Stimulated activated CD8-positive, alpha-beta memory T cell treated with anti-CD3 and anti-CD28 coated beads, Interleukin-7, amount 100 ng/mL, for 4 hours (primary cell): Measurements from ENCODE around the gene SH3BP5L.
"Not testable (repeated sequence)": the region's sequence is repeated elsewhere in the genome, so short reads cannot be mapped to it uniquely, and the experiment has no call there.

Experiments used
- DNase-seq, 2 donors: peaks; one replicate each; pipeline ENCODE4 v3.0.0-alpha.2; 2020; ENCODE audit warnings: low read depth in 2 of 2

The SH3BP5L gene

DNA sequence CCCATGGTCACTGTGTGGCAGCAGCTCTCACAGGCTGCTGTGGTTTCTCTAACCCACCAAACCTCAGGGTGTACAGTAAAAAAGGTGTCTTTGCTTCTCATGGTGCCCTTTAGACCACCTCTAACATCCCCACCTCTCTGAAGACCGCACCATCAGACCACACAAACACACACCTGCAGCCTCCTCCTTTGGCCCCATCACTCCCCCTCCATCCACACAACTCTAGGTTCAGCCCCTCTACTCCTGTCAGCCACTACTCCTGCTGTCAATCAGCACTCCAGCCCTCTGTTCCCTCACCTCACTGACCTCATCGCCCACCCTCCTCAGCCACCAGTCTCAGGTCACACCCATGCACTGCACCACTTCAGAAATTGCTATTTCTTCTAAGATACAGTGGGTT is 25.7 kb upstream of the SH3BP5L start:
- no peak for DNase-seq

DNA sequence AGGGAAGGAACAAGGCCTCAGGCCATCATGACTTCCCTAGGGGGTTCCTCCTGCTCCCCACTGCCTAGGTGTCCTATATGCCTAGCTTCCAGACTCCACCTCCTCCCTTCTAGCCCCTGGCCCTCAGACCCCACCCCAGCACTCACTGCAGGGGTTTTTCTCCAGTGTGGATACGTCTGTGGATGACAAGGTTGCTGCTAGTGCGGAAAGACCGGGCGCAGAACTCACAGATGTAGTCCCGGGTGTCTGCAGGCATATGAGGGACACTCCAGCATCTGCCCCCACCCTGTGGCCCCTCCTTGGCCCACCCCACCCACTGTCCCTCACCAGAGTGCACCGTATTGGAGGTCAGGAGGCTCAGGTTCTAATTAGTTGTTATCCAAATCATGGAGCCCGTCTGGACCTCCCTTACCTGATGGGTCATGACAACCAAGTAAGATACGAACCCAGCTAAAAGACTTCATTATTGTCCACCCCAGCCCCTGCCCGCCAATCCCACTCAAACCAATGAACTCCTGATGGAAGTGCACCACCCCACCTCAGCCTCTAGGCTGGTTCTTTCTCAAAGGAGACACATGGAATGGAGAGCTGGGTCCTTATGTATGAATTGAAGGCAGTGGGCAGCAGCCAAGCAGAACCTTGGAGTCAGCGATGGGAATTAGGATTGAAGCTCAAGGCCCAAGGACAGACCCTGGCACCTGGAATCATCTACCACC is 25.0 kb upstream of the SH3BP5L start:
- DNase-seq = no peak

DNA sequence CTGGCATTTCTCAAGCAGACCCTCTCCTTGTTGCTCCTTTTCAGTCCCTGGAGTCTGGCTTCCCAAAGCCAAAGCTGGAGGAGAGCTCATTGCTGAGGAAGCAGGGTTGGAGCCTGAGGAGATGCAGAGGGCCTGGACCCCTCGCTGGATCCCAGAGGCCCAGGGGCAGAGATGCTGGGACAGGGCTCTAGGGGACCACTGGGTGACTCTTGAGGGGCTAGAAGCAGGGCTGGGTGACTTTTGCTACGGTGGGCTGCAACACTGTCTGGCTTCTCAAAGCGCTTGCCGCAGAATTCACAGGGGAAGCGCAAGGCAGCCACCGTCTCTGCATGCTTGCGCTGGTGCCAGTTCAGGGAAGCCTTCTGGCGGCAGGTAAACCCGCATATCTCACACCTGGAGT is 24.4 kb upstream of the SH3BP5L start:
- no peak for DNase-seq

DNA sequence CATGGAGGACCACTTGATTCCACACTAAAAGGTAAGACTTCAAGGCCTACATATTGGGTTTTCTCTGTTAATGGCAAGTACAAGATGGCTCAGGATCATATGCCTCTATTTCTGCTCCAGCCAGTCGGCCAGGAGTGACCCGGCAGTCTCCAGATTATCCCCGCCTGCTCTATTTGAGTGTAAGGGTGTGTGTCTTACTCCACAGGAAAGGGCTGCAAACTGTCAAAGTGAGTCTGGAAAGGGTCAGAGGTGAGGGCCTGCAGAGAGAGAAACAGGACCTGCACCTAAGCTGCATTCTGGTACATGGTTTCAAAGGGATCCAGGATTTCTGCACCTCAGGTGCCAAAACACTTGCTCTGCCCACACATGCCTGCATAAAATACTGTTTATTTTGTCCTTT is 23.9 kb upstream of the SH3BP5L start:
- DNase-seq = no peak

DNA sequence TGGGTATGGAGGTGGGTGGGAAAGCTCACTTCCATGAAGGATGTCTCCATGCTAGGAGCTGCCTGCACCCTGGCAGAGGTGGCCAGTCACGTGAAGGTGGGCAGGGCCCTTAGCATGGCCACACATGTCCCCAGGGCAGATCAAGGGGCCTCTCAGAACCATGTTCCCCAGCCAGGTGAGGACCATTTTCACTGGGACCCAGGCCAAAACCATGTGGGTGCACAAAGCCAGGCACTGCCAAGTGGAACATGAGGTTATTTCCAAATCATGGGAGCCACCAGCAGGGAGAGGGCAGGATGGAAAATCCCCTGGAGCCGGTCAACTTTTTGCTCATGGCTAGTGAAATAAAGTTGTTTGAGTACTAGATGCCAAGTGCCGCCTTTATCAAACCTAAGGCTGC is 23.4 kb upstream of the SH3BP5L start:
- no peak for DNase-seq

DNA sequence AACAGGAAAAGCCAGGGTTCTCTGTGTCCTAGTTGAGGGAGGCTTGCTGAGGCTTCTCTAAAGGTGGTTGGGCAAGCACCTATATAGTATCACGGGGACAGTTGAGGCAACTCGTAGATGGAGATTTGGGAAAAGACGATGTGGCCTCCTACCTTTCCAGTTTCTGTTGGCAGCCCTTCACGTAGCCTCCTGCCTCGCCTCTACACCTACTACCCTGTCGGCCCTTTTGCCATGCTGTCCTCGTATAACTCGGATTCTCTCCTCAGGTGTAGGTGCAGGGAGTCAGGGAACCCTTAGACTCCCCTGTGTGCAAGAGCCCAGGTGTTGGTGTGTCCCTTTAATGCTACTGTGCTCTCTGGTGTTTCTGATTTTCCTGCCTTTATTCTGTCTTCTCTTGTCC is 22.9 kb upstream of the SH3BP5L start:
- no peak for DNase-seq

DNA sequence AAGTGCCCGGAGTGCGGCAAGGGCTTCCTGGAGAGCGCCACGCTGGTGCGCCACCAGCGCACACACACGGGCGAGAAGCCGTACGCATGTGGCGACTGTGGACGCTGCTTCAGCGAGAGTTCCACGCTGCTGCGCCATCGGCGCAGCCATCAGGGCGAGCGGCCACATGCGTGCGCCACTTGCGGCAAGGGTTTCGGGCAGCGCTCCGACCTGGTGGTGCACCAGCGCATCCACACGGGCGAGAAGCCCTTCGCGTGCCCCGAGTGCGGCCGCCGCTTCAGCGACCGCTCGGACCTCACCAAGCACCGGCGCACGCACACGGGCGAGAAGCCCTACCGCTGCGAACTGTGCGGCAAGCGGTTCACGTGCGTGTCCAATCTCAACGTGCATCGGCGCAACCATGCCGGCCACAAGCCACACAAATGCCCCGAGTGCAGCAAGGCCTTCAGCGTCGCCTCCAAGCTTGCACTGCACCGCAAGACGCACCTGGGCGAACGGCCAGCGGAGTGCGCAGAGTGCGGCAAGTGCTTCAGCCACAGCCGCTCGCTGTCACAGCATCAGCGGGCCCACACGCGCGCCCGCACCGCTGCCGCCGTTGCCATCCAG is 22.3 kb upstream of the SH3BP5L start:
- no peak for DNase-seq

DNA sequence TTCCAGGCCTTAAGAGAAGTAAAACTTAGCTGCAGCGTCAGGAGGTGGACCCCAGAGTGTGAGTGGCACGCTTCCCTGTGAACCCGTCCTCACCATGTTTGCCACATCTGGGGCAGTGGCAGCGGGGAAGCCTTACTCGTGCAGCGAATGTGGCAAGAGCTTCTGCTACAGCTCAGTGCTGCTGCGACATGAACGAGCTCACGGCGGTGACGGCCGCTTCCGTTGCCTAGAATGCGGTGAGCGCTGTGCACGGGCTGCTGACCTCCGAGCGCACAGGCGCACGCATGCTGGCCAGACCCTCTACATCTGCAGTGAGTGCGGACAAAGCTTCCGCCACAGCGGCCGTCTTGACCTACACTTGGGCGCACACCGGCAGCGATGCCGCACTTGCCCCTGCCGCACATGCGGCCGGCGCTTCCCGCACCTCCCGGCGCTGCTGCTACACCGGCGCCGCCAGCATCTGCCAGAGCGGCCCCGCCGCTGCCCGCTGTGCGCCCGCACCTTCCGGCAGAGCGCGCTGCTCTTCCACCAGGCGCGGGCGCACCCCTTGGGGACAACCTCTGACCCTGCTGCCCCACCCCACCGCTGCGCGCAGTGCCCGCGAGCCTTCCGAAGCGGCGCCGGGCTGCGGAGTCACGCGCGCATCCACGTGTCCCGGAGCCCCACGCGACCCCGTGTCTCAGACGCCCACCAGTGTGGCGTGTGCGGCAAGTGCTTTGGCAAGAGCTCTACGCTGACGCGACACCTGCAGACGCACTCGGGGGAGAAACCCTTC is 21.7 kb upstream of the SH3BP5L start:
- no peak for DNase-seq

DNA sequence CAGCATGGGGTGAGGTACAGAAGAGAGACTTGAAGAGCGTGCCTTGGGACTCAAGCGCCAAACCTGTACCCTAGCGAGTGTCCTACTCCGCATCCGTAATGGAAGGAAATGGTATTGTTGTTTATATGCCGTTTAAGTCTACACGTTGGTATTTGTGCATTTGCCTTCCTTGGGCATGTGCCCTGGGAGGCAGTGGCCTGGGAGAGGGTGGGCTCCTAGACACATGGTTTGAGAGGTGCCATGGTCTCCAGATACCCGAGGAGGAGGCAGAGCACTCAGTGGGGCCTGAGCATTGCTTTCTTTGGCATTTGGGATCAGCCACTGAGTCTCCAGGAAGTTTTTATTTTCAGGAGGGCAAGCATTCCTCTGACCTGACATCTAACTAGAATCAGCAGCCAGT is 18.8 kb upstream of the SH3BP5L start:
- DNase-seq = no peak

DNA sequence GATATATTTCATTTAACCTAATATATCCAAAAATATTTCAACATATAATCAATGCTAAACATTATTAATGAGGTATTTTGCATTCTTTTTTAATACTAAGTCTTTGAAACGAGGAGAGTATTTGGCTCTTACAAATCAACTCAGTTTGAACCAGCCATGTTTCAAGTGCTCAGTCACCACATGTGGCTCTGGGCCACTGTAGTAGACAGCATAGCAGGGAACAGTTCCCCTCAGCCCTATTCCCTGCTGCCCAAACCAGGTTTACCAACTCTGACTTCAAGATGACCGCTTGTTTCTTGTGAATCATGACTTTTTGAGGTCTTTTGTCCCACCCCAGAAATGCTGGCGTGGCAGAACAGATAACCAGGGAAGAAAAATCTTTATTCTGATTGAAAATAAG is 18.0 kb upstream of the SH3BP5L start:
- no peak for DNase-seq

DNA sequence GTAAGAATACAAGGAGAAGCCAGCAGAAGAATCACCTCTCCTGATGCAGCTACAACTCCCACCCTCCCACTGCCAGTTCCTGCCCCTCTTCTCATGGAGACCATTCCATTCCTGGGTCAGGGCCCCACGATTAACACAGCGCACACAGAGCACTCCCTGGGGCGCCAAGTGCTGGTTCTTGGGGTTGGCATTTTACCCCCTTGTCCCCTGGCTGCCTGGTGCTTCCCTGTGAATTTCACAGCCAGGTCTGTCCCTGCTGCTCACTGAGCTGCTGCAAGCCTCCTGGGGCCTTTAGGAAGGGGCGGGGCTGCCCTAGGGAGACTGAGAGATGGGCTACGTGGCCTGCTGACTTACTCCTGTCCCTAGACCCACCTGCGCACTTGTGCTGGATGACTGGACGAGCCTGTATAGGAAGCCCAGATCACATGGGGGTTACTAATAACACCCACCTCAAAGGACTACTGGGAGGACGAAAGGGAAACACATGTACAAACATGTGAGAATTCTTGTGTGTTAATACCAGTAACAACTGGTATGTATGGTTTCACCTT is 17.1 kb upstream of the SH3BP5L start:
- DNase-seq = no peak

DNA sequence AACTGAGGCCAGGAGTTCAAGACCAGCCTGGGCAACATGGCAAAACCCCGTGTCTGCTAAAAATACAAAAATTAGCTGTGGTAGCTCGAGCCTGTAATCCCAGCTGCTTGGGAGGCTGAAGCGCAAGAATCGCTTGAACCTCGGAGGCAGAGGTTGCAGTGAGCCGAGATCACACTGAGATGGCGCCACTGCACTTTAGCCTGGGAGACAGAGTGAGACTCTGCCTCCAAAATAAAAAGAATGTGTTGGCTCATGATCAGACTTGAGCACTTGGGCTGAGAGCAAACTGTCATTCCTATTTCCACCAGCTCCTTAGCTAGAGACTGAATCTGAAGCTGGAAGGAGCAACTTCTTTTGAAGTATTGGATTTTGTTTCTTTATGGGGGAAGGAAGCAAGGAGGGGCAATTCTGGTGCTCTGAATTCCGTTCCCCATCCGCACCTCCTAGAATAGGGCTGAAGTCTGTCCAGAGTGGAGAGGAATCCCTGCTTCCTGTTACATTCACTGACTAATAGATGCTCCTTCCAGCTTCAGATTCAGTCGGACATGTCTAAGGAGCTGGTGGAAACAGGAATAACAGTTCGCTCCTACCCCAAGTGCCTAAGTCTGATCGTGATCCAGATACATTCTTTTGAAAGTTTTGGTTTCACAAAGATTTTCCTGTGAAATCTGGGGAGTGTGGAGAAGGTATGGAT is 16.1 kb upstream of the SH3BP5L start:
- DNase-seq = no peak

DNA sequence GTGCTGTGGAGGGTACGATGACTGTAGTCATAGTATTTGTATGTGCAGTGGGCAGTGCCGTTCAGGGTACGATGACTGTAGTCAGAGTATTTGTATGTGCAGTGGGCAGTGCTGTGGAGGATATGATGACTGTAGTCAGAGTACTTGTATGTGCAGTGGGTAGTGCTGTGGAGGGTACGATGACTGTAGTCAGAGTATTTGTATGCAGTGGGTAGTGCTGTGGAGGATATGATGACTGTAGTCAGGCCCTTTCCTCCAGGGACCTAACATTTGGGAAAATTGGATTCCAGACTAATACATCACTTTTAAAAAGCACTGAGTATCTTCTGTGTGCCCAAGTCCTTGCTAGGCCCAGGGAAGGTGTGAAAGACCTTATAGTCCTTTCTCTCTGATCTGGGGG is 15.2 kb upstream of the SH3BP5L start:
- DNase-seq = no peak

DNA sequence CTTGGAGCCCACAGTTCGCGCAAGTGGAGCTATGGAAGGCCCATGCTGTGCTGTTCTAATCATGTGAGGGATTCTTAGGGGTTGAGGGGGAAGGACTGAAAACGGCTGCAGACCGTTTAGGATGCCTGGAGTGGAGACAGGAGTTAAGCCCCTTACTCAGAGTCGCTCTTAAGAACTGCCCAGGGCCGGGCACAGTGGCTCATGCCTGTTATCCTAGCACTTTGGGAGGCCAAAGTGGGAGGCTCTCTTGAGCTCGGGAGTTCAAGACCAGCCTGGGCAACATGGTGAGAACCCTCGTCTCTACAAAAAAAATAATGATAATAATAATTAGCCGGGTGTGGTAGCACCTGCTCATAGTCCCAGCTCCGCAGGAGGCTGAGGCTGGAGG is 13.4 kb upstream of the SH3BP5L start:
- no peak for DNase-seq

DNA sequence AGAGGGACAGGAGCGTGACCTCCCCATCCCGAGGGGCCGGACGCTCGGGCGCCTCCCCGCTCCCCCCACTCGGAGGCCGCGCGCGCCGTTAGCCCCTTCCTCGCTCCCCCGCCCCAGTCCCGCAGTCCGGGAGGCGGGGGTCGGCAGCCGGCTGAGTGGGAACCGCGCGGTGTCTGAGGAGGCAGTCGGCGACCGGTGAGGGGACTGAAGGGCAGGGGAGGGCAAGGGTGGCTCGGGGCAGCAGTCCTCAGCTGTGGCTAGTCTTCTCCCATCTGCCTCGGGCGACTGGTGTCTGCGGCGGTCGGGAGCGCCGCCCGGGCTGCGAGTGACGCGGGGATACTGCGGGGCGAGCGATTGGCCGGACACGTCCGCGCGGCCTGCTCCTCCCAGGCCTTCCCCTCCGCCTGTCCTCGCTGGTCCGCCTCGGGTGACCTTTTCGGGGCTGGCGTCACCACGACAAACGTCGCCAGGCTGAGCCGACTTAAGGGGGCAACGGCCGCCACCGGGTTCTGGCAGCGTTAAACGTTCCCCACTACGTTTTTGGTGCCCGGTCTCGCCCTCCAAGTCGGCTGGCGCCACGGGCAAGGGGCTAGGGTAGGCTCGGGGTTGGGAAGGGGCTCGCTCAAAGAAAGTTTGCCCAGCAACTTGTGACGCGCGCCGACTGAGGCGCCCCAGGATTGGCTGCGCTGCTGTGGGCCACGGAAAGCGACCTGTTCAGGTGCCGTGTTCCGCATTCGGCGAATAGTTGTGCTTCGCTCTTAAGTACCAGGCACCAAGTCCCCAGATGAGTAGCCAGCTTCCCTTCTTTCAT is 12.8 kb upstream of the SH3BP5L start:
- peak; percentile 69 to 77 for DNase-seq

DNA sequence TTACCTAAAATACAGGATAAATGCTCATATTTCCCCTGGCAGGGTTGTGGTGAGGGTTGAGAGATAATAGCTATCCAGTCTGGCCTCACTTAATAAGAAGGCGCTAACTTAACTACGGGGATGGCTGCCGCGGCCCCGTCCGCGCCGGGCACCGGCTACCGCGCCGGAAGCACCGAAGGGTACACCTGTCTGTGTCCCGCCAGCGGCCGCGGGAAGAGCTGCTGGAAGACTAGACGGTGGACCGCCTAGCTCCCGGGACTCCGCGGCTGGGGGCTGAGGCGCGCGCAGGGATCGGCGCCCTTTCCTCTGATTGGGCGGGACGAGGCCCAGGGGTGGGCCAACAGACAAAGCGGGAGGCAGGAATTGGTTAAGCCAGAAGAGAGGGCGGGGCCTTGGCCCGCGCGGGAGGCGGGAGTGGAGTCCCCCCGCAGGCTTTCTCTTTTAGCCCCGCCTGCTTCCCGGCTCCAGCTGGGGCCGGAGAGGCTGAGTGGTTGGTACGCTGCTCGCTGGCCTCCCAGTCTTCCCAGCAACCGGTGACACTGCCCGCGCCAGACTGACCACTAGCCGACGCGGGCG is 12.2 kb upstream of the SH3BP5L start, which contains the start of gene ZNF672:
Gene ZNF672 (plus strand): TSS at position 444 of the 576 bp plus-strand sequence. CDS start 9,051 bp downstream, outside the sequence.
- DNase-seq = peak; percentile 88 to 92

DNA sequence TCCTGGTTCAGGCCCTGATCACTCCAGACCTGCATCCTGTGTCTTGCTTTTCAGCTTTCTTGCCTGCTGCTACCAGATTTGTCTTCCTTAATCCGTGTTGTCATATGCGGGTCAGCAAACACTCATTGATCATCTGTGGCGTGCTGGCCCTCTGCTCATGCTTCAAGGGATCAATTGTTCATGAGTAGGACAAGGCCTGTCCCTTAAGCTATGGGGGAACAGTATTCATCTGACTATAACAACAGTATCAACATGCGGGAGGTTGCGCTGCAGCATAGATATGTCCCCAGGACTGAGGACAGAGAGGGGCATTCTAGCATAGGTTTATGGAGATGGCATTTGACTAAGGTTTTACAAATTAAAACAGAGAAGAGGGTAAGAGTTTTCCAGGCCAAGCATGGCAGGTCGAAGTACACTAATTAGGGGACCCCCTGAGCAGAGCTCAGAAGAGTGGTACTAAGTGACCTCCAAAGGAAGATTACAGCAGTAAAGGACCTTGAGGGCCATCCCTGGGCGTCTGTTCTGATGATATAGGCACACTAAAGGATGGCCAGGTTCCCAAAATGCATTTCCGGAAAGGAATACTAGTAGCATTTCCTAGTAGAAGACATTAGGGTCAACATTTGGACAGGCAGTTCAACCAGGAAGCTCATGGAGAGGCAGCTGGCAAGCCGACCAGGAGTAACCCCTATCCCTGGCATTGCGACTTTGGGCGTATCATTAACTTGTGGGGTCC is 11.5 kb upstream of the SH3BP5L start:
- DNase-seq = no peak

DNA sequence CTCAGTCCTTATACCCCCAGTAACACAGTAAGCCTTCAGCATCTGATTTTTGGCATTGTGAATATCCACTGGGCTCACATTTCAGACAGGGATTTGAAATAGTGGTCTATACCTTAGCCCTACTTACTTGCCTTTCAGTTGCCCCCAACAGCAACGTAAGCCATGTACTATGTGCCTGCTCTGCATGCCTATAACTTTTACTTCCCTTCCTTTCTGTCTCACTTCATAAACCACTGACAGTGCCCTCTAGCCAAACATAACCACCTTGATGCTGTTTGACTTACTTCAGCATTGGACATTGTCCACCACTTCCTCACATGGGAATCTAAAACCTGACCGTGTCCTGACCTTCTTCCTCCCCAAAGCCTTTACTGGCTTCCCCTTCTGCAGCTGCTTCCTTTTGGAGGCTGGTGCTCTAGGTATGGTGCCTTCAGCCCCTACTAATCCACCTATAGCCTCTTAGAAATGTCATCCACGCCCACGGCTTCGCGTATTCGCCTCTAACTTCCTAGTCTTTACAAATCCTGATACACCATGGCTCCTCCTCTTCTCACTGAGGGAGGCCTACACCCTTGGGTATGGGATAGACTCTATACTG is 8.7 kb upstream of the SH3BP5L start:
- DNase-seq = no peak

DNA sequence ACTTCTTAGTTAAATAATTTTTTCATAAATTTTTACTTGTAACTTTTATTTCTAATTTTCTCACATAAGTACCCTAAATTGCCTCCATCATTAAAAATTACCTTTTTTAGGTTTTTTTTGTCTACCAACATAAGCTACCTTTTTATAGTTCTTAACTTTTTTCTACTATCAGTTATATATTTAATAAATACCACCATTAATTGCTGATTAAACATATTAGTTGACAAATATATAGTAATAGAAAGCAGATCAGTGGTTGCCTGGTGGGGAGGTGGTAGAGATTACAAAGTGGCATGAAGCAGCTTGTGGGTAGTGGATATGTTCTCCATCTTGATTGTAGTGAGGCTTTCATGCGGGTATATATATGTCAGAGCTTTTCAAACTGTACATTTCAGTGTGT is 6.1 kb upstream of the SH3BP5L start:
- DNase-seq = no peak

DNA sequence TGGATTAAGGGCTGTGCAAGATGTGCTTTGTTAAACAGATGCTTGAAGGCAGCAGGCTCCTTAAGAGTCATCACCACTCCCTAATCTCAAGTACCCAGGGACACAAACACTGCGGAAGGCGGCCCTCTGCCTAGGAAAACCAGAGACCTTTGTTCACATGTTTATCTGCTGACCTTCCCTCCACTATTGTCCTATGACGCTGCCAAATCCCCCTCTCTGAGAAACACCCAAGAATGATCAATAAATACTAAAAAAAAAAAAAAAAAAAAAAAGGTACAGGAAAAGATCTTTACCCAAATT is 5.0 kb upstream of the SH3BP5L start:
- not testable (repeated sequence) for DNase-seq
